GM12892 (cell line): Measurements from ENCODE around the gene LIMS2.
A peak's percentile ranks its signal among the peaks of the same experiment; 100 is the strongest.

Experiments
- DNase-seq: peaks from one replicate; pipeline ENCODE4 v3.0.0; 2011; ENCODE audit not compliant: insufficient read length
- FAIRE-seq: peaks from 2 replicates; lab custom pipeline; 2011; peaks lifted over from hg19 to GRCh38; lab: Jason Lieb, UNC
- POLR2A ChIP-seq: IDR thresholded peaks from 2 replicates; pipeline ENCODE4 v1.6.1; 2011; ENCODE audit warnings: low read depth, low read length, control low read depth
- POLR2AphosphoS5 ChIP-seq: IDR thresholded peaks from 2 replicates; pipeline ENCODE4 v1.6.1; 2011; ENCODE audit warnings: low read depth, low read length, control low read depth
- TAF1 ChIP-seq: IDR thresholded peaks from 2 replicates; pipeline ENCODE4 v1.6.1; 2011; ENCODE audit warnings: low read depth, mild to moderate bottlenecking, control low read depth, low read length, borderline replicate concordance

The LIMS2 gene

DNA sequence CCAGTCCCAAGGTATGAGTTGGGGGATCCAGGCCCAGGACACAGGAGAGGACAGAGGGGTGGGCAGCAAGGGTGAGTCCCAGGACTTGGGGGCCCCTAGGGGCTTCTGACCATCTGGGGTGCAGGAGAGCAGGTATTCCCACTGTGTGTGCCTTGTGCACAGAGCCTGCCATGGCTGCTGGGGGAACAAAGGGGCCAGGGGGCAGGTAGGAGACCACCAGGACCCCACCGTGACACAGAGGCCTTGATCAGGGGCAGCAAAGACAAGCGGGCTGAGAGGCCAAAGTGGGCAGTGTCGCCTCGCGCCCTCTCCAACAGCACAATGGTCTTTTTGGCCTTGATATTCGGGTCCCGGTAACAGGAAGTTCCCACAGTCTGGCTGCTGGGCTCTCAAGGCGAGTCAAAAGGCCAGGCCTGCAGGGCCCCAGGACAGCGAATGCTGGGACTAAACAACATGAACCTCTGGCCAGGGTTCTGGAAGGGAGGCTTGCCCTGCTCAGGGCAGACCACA, 41.7 kb downstream of the LIMS2 start:
- no peak for FAIRE-seq
- TF ChIP-seq POLR2A (no peak), POLR2AphosphoS5 (no peak), TAF1 (no peak)
- DNase-seq = no peak

DNA sequence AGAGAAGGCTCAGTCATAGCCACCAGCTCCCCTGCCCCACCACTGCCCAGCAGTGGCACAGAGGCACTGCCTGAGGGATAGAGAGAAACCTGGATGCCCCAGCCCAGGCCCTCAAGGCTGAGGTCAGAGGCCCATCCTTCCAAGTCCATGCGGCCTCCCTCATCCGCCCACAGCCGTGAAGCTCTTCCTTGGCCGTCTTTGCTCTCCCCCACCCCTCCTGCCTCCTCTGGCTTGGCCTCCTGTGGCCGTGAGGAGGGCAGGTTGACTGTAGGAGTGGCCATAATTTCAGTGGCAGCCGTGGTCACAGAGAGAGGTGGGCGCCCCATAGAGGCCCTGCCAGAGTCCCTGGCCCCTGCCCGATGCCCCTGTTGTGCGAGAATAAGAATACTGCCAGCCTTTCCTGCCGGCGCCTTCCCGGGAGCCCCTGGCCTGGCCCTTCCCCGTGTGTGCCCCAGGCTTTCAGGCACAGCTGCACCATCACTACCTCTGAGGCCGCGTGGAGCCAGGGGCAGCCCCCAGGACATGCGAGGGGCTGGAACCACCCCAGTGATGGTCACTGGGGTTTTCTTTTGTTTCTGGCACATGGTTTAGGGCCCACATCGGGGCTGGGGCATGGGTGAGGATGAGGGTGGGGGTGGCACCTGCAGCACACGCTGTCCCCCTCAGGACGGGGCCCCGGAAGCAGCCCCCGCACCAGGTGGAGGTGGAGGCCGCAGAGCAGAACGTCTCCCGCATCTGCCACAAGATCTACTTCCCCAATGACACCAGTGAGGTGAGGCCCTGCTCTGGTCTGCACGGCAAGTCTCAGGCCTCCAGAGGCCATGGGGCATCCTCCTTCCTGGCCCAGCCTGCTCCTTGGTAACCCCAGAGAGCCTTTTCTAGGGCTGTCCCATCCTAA, 42.5 kb downstream of the LIMS2 start:
- FAIRE-seq (peak; percentile 36), DNase-seq (peak; percentile 70)
- no peak for TF ChIP-seq POLR2AphosphoS5
- TF ChIP-seq POLR2A = no peak
- TF ChIP-seq TAF1 = no peak

DNA sequence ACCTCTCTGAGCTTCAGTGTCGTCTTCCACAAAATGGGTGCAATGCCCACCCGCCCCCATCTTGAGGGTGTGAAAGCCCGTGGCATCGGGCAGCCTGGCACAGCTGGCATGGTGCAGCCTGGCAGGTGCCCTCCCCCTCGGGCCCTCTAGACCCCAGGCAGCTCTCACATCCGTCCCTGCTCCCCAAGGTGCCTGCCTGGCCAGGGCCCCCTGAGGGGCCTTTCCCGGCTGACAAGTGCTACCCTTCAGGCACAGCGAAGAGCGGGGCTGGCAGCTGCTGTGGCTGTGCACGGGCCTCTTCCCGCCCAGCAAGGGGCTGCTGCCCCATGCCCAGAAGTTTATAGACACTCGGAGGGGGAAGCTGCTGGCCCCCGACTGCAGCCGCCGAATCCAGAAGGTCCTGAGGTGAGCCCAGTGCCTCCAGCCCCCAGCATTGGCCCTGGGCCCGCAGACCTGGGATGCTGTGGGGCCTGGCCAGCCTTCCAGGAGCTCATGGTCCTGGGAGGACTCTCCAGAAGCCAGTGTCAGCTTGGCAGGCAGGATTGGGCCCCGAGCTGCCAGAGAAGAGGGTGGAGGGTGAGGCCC, 43.2 kb downstream of the LIMS2 start:
- TF ChIP-seq TAF1 (no peak), POLR2AphosphoS5 (no peak), POLR2A (no peak)
- no peak for FAIRE-seq
- no peak for DNase-seq

DNA sequence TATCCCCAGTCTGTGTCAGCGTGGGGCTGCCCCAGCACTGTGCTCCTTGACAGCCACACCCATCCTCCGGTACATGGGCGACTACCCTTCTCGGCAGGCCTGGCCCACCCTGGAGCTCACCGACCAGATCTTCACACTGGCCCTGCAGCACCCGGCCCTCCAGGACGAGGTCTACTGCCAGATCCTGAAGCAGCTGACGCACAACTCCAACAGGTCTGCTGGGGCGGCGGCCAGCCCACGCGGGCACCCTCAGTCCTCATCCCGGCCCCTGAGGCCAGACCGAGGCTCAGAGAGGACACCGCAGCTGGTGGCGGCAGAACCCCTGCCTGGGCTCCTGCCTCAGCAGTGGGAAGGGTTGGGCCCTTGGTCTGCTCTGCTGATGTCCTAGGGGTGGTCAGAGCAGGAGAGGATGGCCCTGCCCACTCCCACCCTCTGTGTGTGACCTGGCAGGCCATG, 43.8 kb downstream of the LIMS2 start:
- DNase-seq (no peak), FAIRE-seq (no peak)
- no peak for TF ChIP-seq TAF1
- no peak for TF ChIP-seq POLR2A
- no peak for TF ChIP-seq POLR2AphosphoS5

DNA sequence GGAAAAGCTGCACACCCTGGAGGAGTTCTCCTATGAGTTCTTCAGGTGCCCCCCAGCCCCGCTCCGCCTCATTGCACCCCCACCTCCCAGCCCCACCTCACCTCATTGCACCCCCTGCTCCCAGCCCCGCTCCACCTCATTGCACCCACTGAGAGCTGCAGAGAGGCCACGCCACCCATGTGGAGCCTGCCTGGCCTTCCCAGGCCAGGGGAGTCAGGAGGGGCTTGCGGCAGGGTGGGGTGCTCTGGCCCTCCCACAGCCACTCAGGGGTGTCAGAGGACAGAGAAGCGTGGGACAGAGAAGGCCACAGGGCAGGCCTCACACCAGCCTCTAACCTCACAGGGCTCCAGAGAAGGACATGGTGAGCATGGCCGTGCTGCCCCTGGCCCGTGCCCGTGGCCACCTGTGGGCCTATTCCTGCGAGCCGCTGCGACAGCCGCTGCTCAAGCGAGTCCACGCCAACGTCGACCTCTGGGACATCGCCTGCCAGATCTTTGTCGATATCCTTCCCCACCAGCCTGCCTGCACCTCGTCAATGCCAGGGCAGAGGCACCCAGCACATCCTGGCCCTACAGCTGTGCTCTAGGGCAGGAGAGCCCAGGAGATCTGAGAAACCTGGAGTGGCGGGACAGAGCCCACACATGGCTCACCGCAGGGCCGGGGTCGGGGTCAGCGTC, 44.3 kb downstream of the LIMS2 start:
- TF ChIP-seq POLR2A (no peak), POLR2AphosphoS5 (no peak), TAF1 (no peak)
- no peak for FAIRE-seq
- no peak for DNase-seq

DNA sequence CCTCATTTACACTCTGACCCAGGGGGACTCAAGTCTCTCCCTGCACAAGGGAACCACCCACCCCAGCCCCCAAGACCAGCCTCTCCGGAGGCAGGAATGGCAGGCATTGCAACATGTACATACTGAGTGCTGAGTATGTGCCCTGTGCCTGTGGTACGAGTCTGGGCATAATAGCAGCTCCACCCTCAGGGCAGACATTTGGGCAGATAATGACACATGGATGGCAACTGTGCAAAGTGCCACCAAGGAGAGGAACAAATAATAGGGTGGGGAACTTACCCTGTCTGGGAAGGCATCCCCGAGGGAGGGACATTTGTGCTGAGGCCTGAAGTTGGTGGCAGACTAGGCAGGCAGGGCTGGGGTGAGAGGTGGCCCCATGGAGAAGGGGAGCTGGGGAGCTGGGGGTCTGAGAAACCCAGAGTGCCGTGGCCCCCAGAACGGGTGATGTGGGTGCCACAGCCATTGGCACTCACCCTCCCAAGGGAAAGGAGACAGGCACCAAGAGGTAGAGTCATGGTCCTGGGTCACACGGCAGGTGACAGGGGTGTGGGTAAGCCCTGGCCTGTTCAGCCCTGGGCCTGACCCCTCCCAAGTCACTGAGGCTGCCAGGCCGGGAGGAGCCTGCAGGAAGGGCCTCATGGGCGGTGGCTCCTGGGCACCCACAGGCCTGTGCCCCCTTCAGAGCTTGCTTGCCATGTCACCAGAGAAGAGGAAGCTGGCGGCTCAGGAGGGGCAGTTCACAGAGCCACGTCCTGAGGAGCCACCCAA, 45.0 kb downstream of the LIMS2 start:
- DNase-seq (no peak), FAIRE-seq (no peak)
- TF ChIP-seq TAF1 (no peak), POLR2AphosphoS5 (no peak), POLR2A (no peak)

DNA sequence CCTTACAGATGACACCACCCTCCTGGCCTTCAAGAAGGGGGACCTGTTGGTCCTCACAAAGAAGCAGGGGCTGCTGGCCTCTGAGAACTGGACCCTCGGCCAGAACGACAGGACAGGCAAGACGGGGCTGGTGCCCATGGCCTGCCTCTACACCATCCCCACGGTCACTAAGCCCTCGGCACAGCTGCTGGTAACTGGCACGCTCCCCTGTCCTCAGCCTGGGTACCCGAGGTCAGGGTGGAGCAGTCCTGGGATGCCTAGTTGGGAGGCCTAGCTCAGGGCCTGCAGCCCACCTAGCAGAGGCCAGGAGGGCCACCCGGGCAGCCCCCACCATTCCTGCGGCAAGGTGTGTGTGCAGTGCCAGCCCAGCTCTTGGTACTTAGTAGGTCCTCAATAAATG, 45.7 kb downstream of the LIMS2 start:
- TF ChIP-seq POLR2A (no peak), TAF1 (no peak), POLR2AphosphoS5 (no peak)
- DNase-seq (no peak), FAIRE-seq (no peak)

DNA sequence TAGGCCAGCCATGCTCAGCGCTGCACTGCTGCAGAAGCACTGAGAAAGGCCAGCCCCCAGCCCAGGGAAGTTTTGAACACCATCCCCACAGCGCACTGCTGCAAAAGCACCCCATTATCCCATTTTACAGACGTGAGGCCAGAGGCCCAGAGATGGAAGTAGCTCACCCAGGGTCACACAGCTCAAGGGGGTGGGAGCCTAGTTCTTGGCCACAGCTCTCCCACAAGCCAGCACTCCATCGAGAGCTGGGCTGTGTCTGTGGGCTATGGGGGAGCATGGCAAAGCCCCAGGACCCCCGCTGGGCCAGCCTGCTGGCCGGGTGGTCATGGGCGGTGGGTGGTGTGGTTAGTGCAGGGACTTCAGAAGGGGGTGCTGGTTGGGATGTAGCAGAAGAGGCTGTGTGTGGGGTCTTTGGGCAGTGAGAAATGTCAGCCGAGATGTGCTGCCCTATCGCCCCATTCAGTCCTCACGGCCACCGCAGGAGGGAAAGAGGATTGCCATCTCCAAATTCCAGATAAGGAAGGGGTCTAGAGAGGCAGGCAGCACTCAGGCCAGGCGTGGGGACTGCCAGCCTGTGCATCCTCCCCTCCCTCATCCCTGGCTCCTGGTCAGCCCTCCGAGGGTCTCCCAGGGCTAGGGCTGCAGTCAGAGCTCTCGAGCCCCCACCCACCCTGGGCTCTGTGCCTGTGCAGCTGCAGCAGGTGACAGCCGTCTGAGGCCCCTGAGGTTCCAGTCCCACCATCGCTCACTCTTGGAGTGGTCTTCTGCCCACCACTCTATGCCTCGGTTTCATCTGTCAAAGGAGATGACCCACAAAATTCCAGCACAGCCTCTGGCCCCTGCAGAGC, 46.3 kb downstream of the LIMS2 start:
- TF ChIP-seq POLR2A (no peak), TAF1 (no peak), POLR2AphosphoS5 (no peak)
- DNase-seq (no peak), FAIRE-seq (no peak)

DNA sequence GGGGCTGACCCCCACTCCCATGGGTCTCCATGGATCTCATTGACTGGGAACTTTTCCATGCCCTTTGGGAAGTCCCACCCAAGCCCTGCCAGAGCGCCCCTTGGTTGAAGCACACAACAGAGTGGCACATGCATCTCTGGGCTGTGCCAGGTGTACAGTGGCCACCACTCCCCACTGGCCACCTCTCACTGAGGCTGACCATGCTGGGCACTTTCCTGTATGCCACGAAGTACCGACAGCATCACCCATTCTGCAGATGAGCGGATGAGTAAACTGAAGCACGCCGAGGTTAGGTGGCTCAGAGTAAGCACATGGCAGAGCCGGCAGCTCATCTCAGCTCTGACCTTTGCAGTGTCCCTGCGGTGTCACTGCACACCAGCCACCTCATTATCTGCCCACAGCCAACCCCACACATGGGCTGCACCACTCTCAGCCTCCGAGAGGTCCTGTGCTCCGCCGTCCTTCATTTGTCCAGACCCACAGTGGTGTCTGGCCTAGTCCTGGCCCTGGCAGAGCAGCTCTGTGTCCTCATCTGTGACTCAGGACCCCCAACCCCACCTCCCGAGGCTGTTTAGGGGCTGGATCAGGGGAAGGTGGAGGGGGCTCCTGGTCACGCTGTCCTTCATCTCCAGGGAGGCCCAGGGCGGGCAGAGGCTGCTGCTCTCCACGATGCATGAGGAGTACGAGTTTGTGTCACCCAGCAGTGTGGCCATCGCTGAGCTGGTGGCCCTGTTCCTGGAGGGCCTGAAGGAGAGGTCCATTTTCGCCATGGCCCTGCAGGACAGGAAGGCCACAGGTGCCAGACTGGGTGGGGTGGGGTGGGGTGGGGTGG, 47.4 kb downstream of the LIMS2 start:
- FAIRE-seq (no peak), DNase-seq (no peak)
- TF ChIP-seq TAF1 = no peak
- no peak for TF ChIP-seq POLR2AphosphoS5
- no peak for TF ChIP-seq POLR2A

DNA sequence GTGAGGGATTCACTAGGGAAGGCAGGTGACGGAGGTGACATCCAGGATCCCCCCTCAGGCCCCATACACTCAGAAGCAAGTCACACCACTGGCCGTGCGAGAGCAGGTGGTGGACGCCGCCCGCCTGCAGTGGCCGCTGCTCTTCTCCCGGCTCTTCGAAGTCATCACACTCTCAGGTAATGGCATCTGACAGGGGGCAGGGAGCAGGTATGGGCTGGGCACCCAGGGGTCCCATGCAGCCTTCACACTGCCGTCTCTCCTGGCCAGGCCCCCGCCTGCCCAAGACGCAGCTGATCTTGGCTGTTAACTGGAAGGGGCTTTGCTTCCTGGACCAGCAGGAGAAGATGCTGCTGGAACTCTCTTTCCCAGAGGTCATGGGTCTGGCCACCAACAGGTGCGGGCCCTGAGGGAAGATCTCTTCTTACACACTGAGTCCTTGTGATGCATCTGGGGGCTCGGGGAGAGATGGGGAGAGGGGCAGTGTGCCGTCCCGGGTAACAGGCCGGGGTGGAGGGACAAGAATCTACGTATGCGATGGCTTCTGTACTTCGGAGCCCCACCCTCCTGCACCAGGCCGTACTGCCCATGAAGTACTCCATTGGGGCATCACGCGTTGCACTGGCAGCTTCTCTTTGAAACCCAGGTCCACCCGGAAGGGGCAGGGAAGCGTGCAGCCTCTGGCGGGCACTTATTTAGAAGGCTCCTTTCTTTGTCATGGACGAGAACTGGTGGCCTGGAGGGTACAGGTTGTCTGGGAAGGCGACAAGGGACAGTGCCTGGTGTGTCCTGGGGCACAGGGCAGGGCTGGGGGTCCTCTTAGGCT, 48.2 kb downstream of the LIMS2 start:
- TF ChIP-seq TAF1 (no peak), POLR2A (no peak), POLR2AphosphoS5 (no peak)
- no peak for FAIRE-seq
- DNase-seq = no peak
